Islet precursor cell (in vitro differentiated cells): ENCODE results near the gene BLTP3A.

ENCODE experiments used
- DNase-seq: peaks from one replicate; pipeline ENCODE4 v3.0.0-alpha.2; 2018

The BLTP3A gene

GRCh38 chr6:34836008-34836407 lies 44.1 kb downstream of the BLTP3A start:
- DNase-seq = peak; percentile 57

DNA sequence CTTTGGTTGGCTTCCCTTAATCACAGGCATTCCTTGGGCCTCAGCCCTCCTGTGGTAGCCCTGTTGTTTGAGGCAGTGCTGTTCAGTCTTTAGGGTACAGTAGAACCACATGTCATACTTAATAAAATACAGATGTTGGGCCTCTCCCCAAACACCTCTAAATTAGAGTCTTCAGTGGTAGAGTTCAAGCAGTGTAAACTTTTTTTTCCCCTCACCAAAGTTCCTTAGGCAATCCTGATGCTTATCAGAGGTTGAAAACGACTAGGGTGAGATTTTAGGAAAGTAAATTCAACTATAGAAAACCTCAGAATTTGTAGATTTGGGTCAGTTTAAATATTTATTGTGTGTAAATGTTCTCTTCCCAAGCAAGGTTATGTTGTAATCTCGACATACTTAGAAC lies 44.6 kb downstream of the BLTP3A start:
- no peak for DNase-seq

- no peak for DNase-seq
These were observed 45.6 kb downstream of the BLTP3A start for GRCh38 chr6:34837528-34837927.

DNA sequence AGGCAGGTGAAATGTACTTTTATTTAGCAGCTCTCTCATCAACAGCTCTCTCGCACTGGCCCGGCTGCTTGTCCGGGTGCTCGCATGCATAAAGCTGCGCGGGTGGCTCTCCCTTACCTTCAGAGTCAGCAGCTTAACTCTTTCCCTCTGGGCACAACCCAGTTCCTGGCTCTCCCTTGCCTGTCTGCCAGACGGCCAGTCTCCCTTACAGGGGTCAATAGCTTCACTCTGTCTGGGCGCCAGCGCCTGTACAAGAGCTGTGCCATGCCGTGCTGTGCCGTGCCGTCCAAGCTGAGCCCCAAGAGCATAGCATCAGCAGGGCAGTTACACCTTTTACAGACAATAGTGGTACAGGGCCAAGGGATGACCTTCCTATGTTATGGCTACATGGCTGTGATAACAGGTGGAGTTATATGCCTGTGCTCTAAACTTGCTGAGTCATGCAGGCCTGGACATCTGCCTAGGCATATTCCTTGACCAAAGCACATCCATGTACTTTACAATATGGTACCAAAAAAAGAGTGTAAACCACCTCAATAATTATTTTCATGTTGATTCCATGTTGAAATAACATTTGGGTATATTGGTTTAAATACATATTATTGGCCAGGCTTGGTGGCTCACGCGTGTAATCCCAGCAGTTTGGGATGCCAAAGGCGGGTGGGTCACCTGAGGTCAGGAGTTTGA lies 47.9 kb downstream of the BLTP3A start:
- DNase-seq = no peak
